PC-3 (cell line): Measurements from ENCODE around the gene UBXN11. TPM values are rescaled to one million over a fixed set of nuclear protein-coding genes. Genes with fewer than 3 reads are reported as not detected.

Experiments
- ATAC-seq: fragments of 200-7000 bp; cut with Tn5 transposase; 2 replicates; pipeline ENCODE4 v1.9.1; 2020; ENCODE audit warnings: mild to moderate bottlenecking, moderate library complexity
- BruUV-seq: library from RNA; stranded (reverse); fragments of 400-500 nt; replicated peaks from 2 replicates; lab custom pipeline; 2021; lab: Mats Ljungman, UMichigan
- CTCF ChIA-PET: fragments of 300-600 bp; sonication (Branson Sonifier 250); formaldehyde crosslinking; loops from one replicate; lab custom pipeline; 2022; ENCODE audit warnings: antibody characterized with exemption; lab: Charles Lee
- POLR2A ChIA-PET: fragments of 300-600 bp; sonication (Branson Sonifier 250); formaldehyde crosslinking; loops from one replicate; lab custom pipeline; 2022; ENCODE audit warnings: antibody characterized with exemption; ENCODE audit not compliant: unreplicated experiment; lab: Charles Lee
- DNase-seq: peaks from one replicate; pipeline ENCODE4 v3.0.0-alpha.2; 2015
- H2AFZ ChIP-seq: fragments of 300-600 bp; sonication (generic); 2 replicates; pipeline ENCODE4 v1.6.0; 2016; ENCODE audit warnings: antibody characterized with exemption, low read length
- H3F3A ChIP-seq: fragments of 300-600 bp; sonication (generic); one replicate; pipeline ENCODE4 v1.6.0; 2017; ENCODE audit warnings: antibody characterized with exemption, low read length, control low read depth, mild to moderate bottlenecking; ENCODE audit not compliant: unreplicated experiment
- H3K27ac ChIP-seq: fragments of 300-600 bp; sonication (generic); 2 replicates; pipeline ENCODE4 v1.5.1; 2016; ENCODE audit warnings: mild to moderate bottlenecking, low read length
- H3K27me3 ChIP-seq: fragments of 300-600 bp; sonication (generic); 2 replicates; pipeline ENCODE4 v1.6.1; 2016; ENCODE audit warnings: low read length, mixed read lengths
- H3K36me3 ChIP-seq: fragments of 300-600 bp; sonication (generic); 2 replicates; pipeline ENCODE4 v1.6.1; 2016; ENCODE audit warnings: low read depth, mixed run types, low read length, mixed read lengths
- H3K4me1 ChIP-seq: fragments of 300-600 bp; sonication (generic); 2 replicates; pipeline ENCODE4 v1.5.1; 2016; ENCODE audit warnings: low read length; ENCODE audit not compliant: insufficient read depth
- H3K4me2 ChIP-seq: fragments of 300-600 bp; sonication (generic); 2 replicates; pipeline ENCODE4 v1.6.0; 2016; ENCODE audit warnings: low read length
- H3K4me3 ChIP-seq: fragments of 300-600 bp; sonication (generic); 2 replicates; pipeline ENCODE4 v1.5.1; 2016; ENCODE audit warnings: mild to moderate bottlenecking, low read length, mixed read lengths
- H3K79me2 ChIP-seq: fragments of 300-600 bp; sonication (generic); 2 replicates; pipeline ENCODE4 v1.6.1; 2017; ENCODE audit warnings: low read length, mixed read lengths
- H3K9ac ChIP-seq: fragments of 300-600 bp; sonication (generic); 2 replicates; pipeline ENCODE4 v1.6.0; 2016; ENCODE audit warnings: mild to moderate bottlenecking, low read length
- H3K9me2 ChIP-seq: fragments of 300-600 bp; sonication (generic); replicated peaks from 2 replicates; pipeline ENCODE4 v1.6.1; 2016; ENCODE audit warnings: mixed run types, low read length, mixed read lengths
- H3K9me3 ChIP-seq: fragments of 300-600 bp; sonication (generic); 2 replicates; pipeline ENCODE4 v1.6.1; 2016; ENCODE audit warnings: low read length, mixed read lengths
- H4K20me1 ChIP-seq: fragments of 300-600 bp; sonication (generic); 2 replicates; pipeline ENCODE4 v1.6.1; 2016; ENCODE audit warnings: low read length, mixed read lengths
- CTCF ChIP-seq: fragments of 300-600 bp; sonication (generic); conservative IDR thresholded peaks from 2 replicates; pipeline ENCODE4 v1.5.1; 2017; ENCODE audit warnings: antibody characterized with exemption, low read depth, mild to moderate bottlenecking, low read length
- EZH2 ChIP-seq: fragments of 300-600 bp; sonication (generic); IDR thresholded peaks from one replicate; pipeline ENCODE4 v1.6.1; 2017; ENCODE audit warnings: antibody characterized with exemption, mild to moderate bottlenecking, low read length; ENCODE audit not compliant: unreplicated experiment
- EZH2phosphoT487 ChIP-seq: fragments of 300-600 bp; sonication (generic); IDR thresholded peaks from 2 replicates; pipeline ENCODE4 v1.6.1; 2018; ENCODE audit warnings: mild to moderate bottlenecking, antibody characterized with exemption, low read length, borderline replicate concordance
- intact Hi-C: fragments of 100-400 bp; cut with micrococcal nuclease; formaldehyde crosslinking; loops from 2 replicates; pipeline ENCODE4 v1.9.0; 2023
- total RNA-seq: library from RNA; depleted of rRNA; stranded (reverse); fragments of >200 nt; gene quantifications from 2 replicates; pipeline ENCODE4 v1.2.3, GENCODE V29; 2014

The UBXN11 gene
- total RNA-seq, 1 experiment from 2014 or later = 19.4 TPM

GRCh38 chr1:26290122-26290881, 16.1 kb downstream of the UBXN11 start:
- no peak overlapping the region for H3K4me2 ChIP-seq
- H3K9me3 ChIP-seq = no peaks in the 10 kb centered on the region
- BruUV-seq = no TSS peak
- H3K27me3 ChIP-seq = no peaks in the 10 kb centered on the region
- POLR2A ChIA-PET = no interaction called here
- no peak for ATAC-seq
- CTCF ChIA-PET = no interaction called here
- H3K36me3 ChIP-seq = no peaks in the 10 kb centered on the region
- H2AFZ ChIP-seq = no peak overlapping the region
- H3K9me2 ChIP-seq = no peaks in the 10 kb centered on the region
- H3K4me3 ChIP-seq = no peak overlapping the region
- no peak for DNase-seq
- H3K9ac ChIP-seq = no peak overlapping the region
- no peaks in the 10 kb centered on the region for H3F3A ChIP-seq
- H3K79me2 ChIP-seq = no peaks in the 10 kb centered on the region
- intact Hi-C loops = no loop called here
- H4K20me1 ChIP-seq = no peaks in the 10 kb centered on the region
- H3K27ac ChIP-seq = no peak overlapping the region
- TF ChIP-seq CTCF = no peak
- no peak for TF ChIP-seq EZH2phosphoT487
- TF ChIP-seq EZH2 = no peak
- peaks cover 2% of the 10 kb centered on the region for H3K4me1 ChIP-seq

GRCh38 chr1:26289158-26290059, 17.0 kb downstream of the UBXN11 start:
- CTCF ChIA-PET = interaction anchor here (0.8 to 0.9 kb wide), 2 partner anchors 32 to 54 kb away, joined by 3 to 4 read pairs; no protein-coding TSS in a partner anchor
- POLR2A ChIA-PET = interaction anchor here (1.1 kb wide), 1 partner anchor 10 kb away, joined by 5 read pairs; the partner anchor contains the start of gene SH3BGRL3
- BruUV-seq = no TSS peak
- Histone ChIP-seq H3F3A (no peaks in the 10 kb centered on the region), H3K79me2 (no peaks in the 10 kb centered on the region), H3K9ac (no peak overlapping the region), H3K27ac (no peak overlapping the region), H3K36me3 (no peaks in the 10 kb centered on the region), H3K4me3 (no peak overlapping the region), H2AFZ (no peak overlapping the region), H3K4me2 (no peak overlapping the region), H3K27me3 (no peaks in the 10 kb centered on the region), H3K4me1 (peaks cover 9% of the 10 kb centered on the region), H3K9me3 (no peaks in the 10 kb centered on the region), H3K9me2 (no peaks in the 10 kb centered on the region), H4K20me1 (no peaks in the 10 kb centered on the region)
- TF ChIP-seq CTCF (no peak), EZH2phosphoT487 (no peak), EZH2 (no peak)
- ATAC-seq = no peak
- intact Hi-C loops = no loop called here
- no peak for DNase-seq
